A673 (cell line): Measurements from ENCODE around the gene POP4. TPM values are rescaled to one million over a fixed set of nuclear protein-coding genes. Genes with fewer than 3 reads are reported as not detected.
A peak's percentile ranks its signal among the peaks of the same experiment; 100 is the strongest.
"Not testable (repeated sequence)": the region's sequence is repeated elsewhere in the genome, so short reads cannot be mapped to it uniquely, and the experiment has no call there.

Experiments
- Bru-seq: library from RNA; stranded (reverse); fragments of 400-500 nt; gene quantifications from one replicate; lab custom pipeline; 2021; lab: Mats Ljungman, UMichigan
- BruChase-seq, 2 experiments: library from RNA; stranded (reverse); fragments of 400-500 nt; gene quantifications; one replicate each; lab custom pipeline; 2021; lab: Mats Ljungman, UMichigan
- BruUV-seq: library from RNA; stranded (reverse); fragments of 400-500 nt; replicated peaks from 2 replicates; lab custom pipeline; 2021; lab: Mats Ljungman, UMichigan
- CTCF ChIA-PET: fragments of 300-600 bp; sonication (Branson Sonifier 250); formaldehyde crosslinking; loops from one replicate; lab custom pipeline; 2022; ENCODE audit warnings: antibody characterized with exemption; lab: Charles Lee
- POLR2A ChIA-PET: fragments of 300-600 bp; sonication (Branson Sonifier 250); formaldehyde crosslinking; loops from one replicate; lab custom pipeline; 2022; ENCODE audit warnings: antibody characterized with exemption; ENCODE audit not compliant: low non-redundant PET; lab: Charles Lee
- DNase-seq: peaks from one replicate; pipeline ENCODE4 v3.0.0-alpha.2; 2015; ENCODE audit warnings: low spot score
- H3K27ac ChIP-seq: fragments of 200-600 bp; sonication (generic); 2 replicates; pipeline ENCODE4 v1.5.1; 2016; ENCODE audit warnings: mixed run types, low read depth, mild to moderate bottlenecking, mixed read lengths, antibody characterized with exemption, low read length; ENCODE audit not compliant: poor library complexity, severe bottlenecking
- H3K27me3 ChIP-seq: fragments of 200-600 bp; sonication (generic); replicated peaks from 2 replicates; pipeline ENCODE4 v1.6.1; 2017; ENCODE audit warnings: mixed run types, low read depth, mild to moderate bottlenecking, mixed read lengths, antibody characterized with exemption, low read length; ENCODE audit not compliant: insufficient read depth, poor library complexity
- H3K36me3 ChIP-seq: fragments of 200-600 bp; sonication (generic); 2 replicates; pipeline ENCODE4 v1.6.1; 2016; ENCODE audit warnings: mixed run types, mild to moderate bottlenecking, mixed read lengths, antibody characterized with exemption, low read length; ENCODE audit not compliant: insufficient read depth, poor library complexity, severe bottlenecking
- H3K4me1 ChIP-seq: fragments of 200-600 bp; sonication (generic); 2 replicates; pipeline ENCODE4 v1.6.1; 2017; ENCODE audit warnings: mixed run types, mild to moderate bottlenecking, mixed read lengths, antibody characterized with exemption, low read length; ENCODE audit not compliant: insufficient read depth, poor library complexity, severe bottlenecking
- H3K4me3 ChIP-seq: fragments of 200-600 bp; sonication (generic); 2 replicates; pipeline ENCODE4 v1.5.1; 2016; ENCODE audit warnings: low read depth, mixed run types, mild to moderate bottlenecking, mixed read lengths, low read length; ENCODE audit not compliant: poor library complexity, severe bottlenecking
- H3K9me3 ChIP-seq: fragments of 200-600 bp; sonication (generic); 2 replicates; pipeline ENCODE4 v1.6.1; 2016; ENCODE audit warnings: mixed run types, low read depth, mild to moderate bottlenecking, mixed read lengths, antibody characterized with exemption, low read length; ENCODE audit not compliant: poor library complexity, severe bottlenecking
- CTCF ChIP-seq: fragments of 300-800, 200-600 bp; sonication (generic); conservative IDR thresholded peaks from 2 replicates; pipeline ENCODE4 v1.5.1; 2017; ENCODE audit warnings: low read depth, mild to moderate bottlenecking, antibody characterized with exemption, low read length, moderate library complexity, mixed read lengths
- EZH2 ChIP-seq: fragments of 200-600 bp; sonication (generic); IDR thresholded peaks from 2 replicates; pipeline ENCODE4 v1.6.1; 2017; ENCODE audit warnings: borderline replicate concordance, low read depth, mild to moderate bottlenecking, mixed read lengths, antibody characterized with exemption, low read length; ENCODE audit not compliant: poor library complexity, severe bottlenecking
- intact Hi-C: fragments of 100-400 bp; cut with micrococcal nuclease; formaldehyde crosslinking; loops from one replicate; pipeline ENCODE4 v1.10.0; 2022; ENCODE audit not compliant: unreplicated experiment
- long read RNA-seq: library from polyadenylated mRNA; stranded (forward); transcript quantifications from one replicate; pipeline ENCODE4 v2.0.0, GENCODE V29; 2022
- total RNA-seq: library from RNA; stranded (reverse); gene quantifications from 2 replicates; pipeline ENCODE4 v1.2.3, GENCODE V29; 2021

The POP4 gene
- 70.1 and 70.6 TPM in 2 replicates for total RNA-seq
- percentile 64 among the genes with signal in this experiment for Bru-seq, nascent RNA
- percentile 56 among the genes with signal in this experiment for BruChase-seq, experiment 1, labeled RNA remaining after a 2-hour chase
- percentile 65 among the genes with signal in this experiment for BruChase-seq, experiment 2, labeled RNA remaining after a 6-hour chase
- long read RNA-seq, transcript POP4-202 (7 exons, 3,385 nt): major isoform, 69 of 81 reads
- long read RNA-seq, partial matches to known transcripts: 2 of 81 reads
- long read RNA-seq, other reads (novel, unspliced or antisense): 10 of 81 reads

- Histone ChIP-seq H3K4me3 (peak within 1 kb of the TSS; percentile 90), H3K4me1 (no peaks in the 10 kb centered on the region), H3K27ac (peak within 1 kb of the TSS; percentile 88), H3K9me3 (no peaks in the 10 kb centered on the region), H3K27me3 (no peaks in the 10 kb centered on the region), H3K36me3 (no peaks in the 10 kb centered on the region)
- TSS peak; percentile 93 for BruUV-seq
- peak; percentile 97 for DNase-seq
- POLR2A ChIA-PET: interaction anchor here (0.6 to 0.7 kb wide), 2 partner anchors 245 to 336 kb away, joined by 4 to 5 read pairs; partner anchors contain the start of gene URI1
- TF ChIP-seq CTCF (no peak), EZH2 (no peak)
- CTCF ChIA-PET: interaction anchor here (1.0 kb wide), 1 partner anchor 111 kb away, joined by 4 read pairs; no protein-coding TSS in a partner anchor
- intact Hi-C loops: no loop called here
Observed at GRCh38 chr19:29605653-29606419, at the start of gene POP4. Gene POP4 (plus strand): TSS chr19:29606283. CDS start chr19:29606319, 36 bp downstream.

GRCh38 chr19:29559110-29559509 lies 47.0 kb upstream of the POP4 start:
- H3K9me3 ChIP-seq, H3K4me1 ChIP-seq, intact Hi-C loops, POLR2A ChIA-PET, H3K4me3 ChIP-seq, H3K27me3 ChIP-seq, H3K36me3 ChIP-seq, CTCF ChIA-PET, H3K27ac ChIP-seq, BruUV-seq, DNase-seq: not testable (repeated sequence)

GRCh38 chr19:29559743-29560142 lies 46.3 kb upstream of the POP4 start:
- CTCF ChIA-PET: no interaction called here
- POLR2A ChIA-PET: no interaction called here

More at GRCh38 chr19:29559743-29560142, 46.3 kb upstream of the POP4 start:
- Histone ChIP-seq H3K4me3 (no peak overlapping the region), H3K4me1 (no peaks in the 10 kb centered on the region), H3K9me3 (no peaks in the 10 kb centered on the region), H3K27me3 (peaks cover 4% of the 10 kb centered on the region), H3K27ac (no peak overlapping the region), H3K36me3 (no peaks in the 10 kb centered on the region)
- BruUV-seq: no TSS peak
- intact Hi-C loops: no loop called here
- DNase-seq: no peak
- TF ChIP-seq CTCF (no peak), EZH2 (no peak)
